H1 (cell line): ENCODE data around the gene AMN1. TPM values are rescaled to one million over a fixed set of nuclear protein-coding genes. Genes with fewer than 3 reads are reported as not detected.

ENCODE experiments used
- CTCF ChIA-PET: fragments of 300-600 bp; sonication (Branson Sonifier 250); formaldehyde crosslinking; loops from one replicate; lab custom pipeline; 2021; ENCODE audit not compliant: partially characterized antibody; lab: Charles Lee
- POLR2A ChIA-PET: fragments of 300-600 bp; sonication (Branson Sonifier 250); formaldehyde crosslinking; loops from one replicate; lab custom pipeline; 2021; ENCODE audit warnings: inconsistent platforms; ENCODE audit not compliant: partially characterized antibody; lab: Charles Lee
- DNase-seq, 2 experiments: peaks; one replicate each; pipeline versions ENCODE4 v3.0.0 to v3.0.0-alpha.2; 2010 to 2022; ENCODE audit warnings: low spot score in 2 of 2, low read depth in 1 of 2, mixed read lengths in 1 of 2
- FAIRE-seq: peaks from 2 replicates; lab custom pipeline; 2011; peaks lifted over from hg19 to GRCh38; lab: Jason Lieb, UNC
- H2AFZ ChIP-seq: 2 replicates; pipeline ENCODE4 v1.8.1; 2012; ENCODE audit warnings: low read length, inconsistent platforms
- H2AK5ac ChIP-seq: 2 replicates; pipeline ENCODE4 v1.6.1; 2013; ENCODE audit warnings: low read depth, low read length
- H2BK120ac ChIP-seq: replicated peaks from 2 replicates; pipeline ENCODE3; 2013; ENCODE audit warnings: low read depth, low read length, inconsistent platforms
- H2BK12ac ChIP-seq: 2 replicates; pipeline ENCODE4 v1.6.1; 2013; ENCODE audit warnings: low read depth, low read length
- H2BK15ac ChIP-seq: 2 replicates; pipeline ENCODE4 v1.6.1; 2013; ENCODE audit warnings: low read length
- H2BK20ac ChIP-seq: 2 replicates; pipeline ENCODE4 v1.6.1; 2013; ENCODE audit warnings: low read length
- H2BK5ac ChIP-seq: 2 replicates; pipeline ENCODE4 v1.6.1; 2013; ENCODE audit warnings: low read depth, low read length
- H3K14ac ChIP-seq: 2 replicates; pipeline ENCODE4 v1.6.1; 2013; ENCODE audit warnings: inconsistent platforms; ENCODE audit not compliant: insufficient read length
- H3K18ac ChIP-seq: 2 replicates; pipeline ENCODE4 v1.6.1; 2013; ENCODE audit warnings: low read length; ENCODE audit errors: extremely low read depth
- H3K23ac ChIP-seq: 2 replicates; pipeline ENCODE4 v1.6.1; 2013; ENCODE audit warnings: inconsistent platforms; ENCODE audit not compliant: insufficient read length
- H3K23me2 ChIP-seq: 2 replicates; pipeline ENCODE4 v1.6.1; 2013; ENCODE audit warnings: low read depth, low read length
- H3K27ac ChIP-seq: 2 replicates; pipeline ENCODE4 v1.6.1; 2011; ENCODE audit warnings: low read depth, low read length, inconsistent platforms
- H3K27me3 ChIP-seq, 4 experiments: replicated peaks in 1 of 4; 1 replicate in 1 of 4; 2 replicates in 3 of 4; pipeline versions ENCODE4 v1.6.1 to v1.8.1; 2011 to 2013; ENCODE audit warnings: low read length in 3 of 4, mild to moderate bottlenecking in 3 of 4, inconsistent platforms in 2 of 4, mixed read lengths in 2 of 4, moderate library complexity in 1 of 4; ENCODE audit not compliant: control insufficient read depth in 3 of 4, insufficient read depth in 3 of 4; ENCODE audit errors: extremely low read depth in 1 of 4
- H3K36me3 ChIP-seq, 4 experiments: 2 replicates each; pipeline versions ENCODE4 v1.6.1 to v1.8.1; 2011 to 2013; ENCODE audit warnings: mild to moderate bottlenecking in 4 of 4, low read length in 3 of 4, moderate library complexity in 2 of 4, control low read depth in 1 of 4, inconsistent platforms in 1 of 4; ENCODE audit not compliant: insufficient read depth in 4 of 4, control insufficient read depth in 2 of 4
- H3K4ac ChIP-seq: replicated peaks from 2 replicates; pipeline ENCODE3; 2013; ENCODE audit warnings: low read length, low read depth, mixed read lengths, inconsistent platforms; ENCODE audit not compliant: insufficient read length
- H3K4me1 ChIP-seq, 4 experiments: replicated peaks in 1 of 4; 1 replicate in 1 of 4; 2 replicates in 3 of 4; pipeline versions ENCODE4 v1.6.1 to v1.8.1; 2011 to 2013; ENCODE audit warnings: low read length in 3 of 4, inconsistent platforms in 2 of 4, mixed read lengths in 1 of 4; ENCODE audit not compliant: insufficient read depth in 4 of 4, control insufficient read depth in 3 of 4
- H3K4me2 ChIP-seq, 2 experiments: 2 replicates each; pipeline versions ENCODE4 v1.6.1 to v1.8.1; 2011 to 2013; ENCODE audit warnings: low read depth in 2 of 2, low read length in 2 of 2, control low read depth in 1 of 2, inconsistent platforms in 1 of 2, mild to moderate bottlenecking in 1 of 2; ENCODE audit not compliant: insufficient read depth in 1 of 2
- H3K4me3 ChIP-seq, 4 experiments: fragments of 200-600, 300-600 bp in 1 of 4; sonication (generic), shearing (Covaris generic), sonication (Bioruptor Twin) in 1 of 4; 2 replicates each; pipeline versions ENCODE4 v1.5.1 to v1.8.1; 2011 to 2016; ENCODE audit warnings: low read length in 4 of 4, low read depth in 3 of 4, control low read depth in 2 of 4, inconsistent platforms in 2 of 4, mild to moderate bottlenecking in 2 of 4, mixed read lengths in 1 of 4, moderate library complexity in 1 of 4; ENCODE audit not compliant: insufficient read depth in 2 of 4; ENCODE audit errors: extremely low read depth in 1 of 4
- H3K56ac ChIP-seq: replicated peaks from 2 replicates; pipeline ENCODE3; 2013; ENCODE audit warnings: low read depth, mild to moderate bottlenecking, mixed read lengths, low read length, inconsistent platforms; ENCODE audit not compliant: insufficient read length
- H3K79me1 ChIP-seq: 2 replicates; pipeline ENCODE4 v1.6.1; 2013; ENCODE audit warnings: low read depth, low read length, control low read depth
- H3K79me2 ChIP-seq, 2 experiments: 2 replicates each; pipeline versions ENCODE4 v1.6.1 to v1.8.1; 2012 to 2013; ENCODE audit warnings: low read length in 2 of 2, mild to moderate bottlenecking in 2 of 2, inconsistent platforms in 1 of 2; ENCODE audit not compliant: insufficient read depth in 2 of 2, control insufficient read depth in 1 of 2
- H3K9ac ChIP-seq, 4 experiments: replicated peaks in 1 of 4; 1 replicate in 1 of 4; 2 replicates in 3 of 4; pipeline versions ENCODE4 v1.6.1 to v1.8.1; 2011 to 2013; ENCODE audit warnings: low read depth in 3 of 4, low read length in 3 of 4, control low read depth in 2 of 4, mild to moderate bottlenecking in 2 of 4, moderate library complexity in 2 of 4, inconsistent platforms in 1 of 4; ENCODE audit errors: extremely low read depth in 1 of 4
- H3K9me3 ChIP-seq, 2 experiments: 2 replicates each; pipeline versions ENCODE4 v1.6.1 to v1.8.1; 2012 to 2013; ENCODE audit warnings: mild to moderate bottlenecking in 2 of 2, moderate library complexity in 2 of 2, control low read depth in 1 of 2, inconsistent platforms in 1 of 2, low read depth in 1 of 2, low read length in 1 of 2, mixed read lengths in 1 of 2; ENCODE audit not compliant: insufficient read depth in 2 of 2
- H4K20me1 ChIP-seq, 2 experiments: replicated peaks in 1 of 2; 2 replicates each; pipeline versions ENCODE3 to v1.8.1; 2011 to 2013; ENCODE audit warnings: inconsistent platforms in 2 of 2, low read length in 2 of 2, mild to moderate bottlenecking in 1 of 2; ENCODE audit not compliant: insufficient read depth in 2 of 2, control insufficient read depth in 1 of 2
- H4K5ac ChIP-seq: 2 replicates; pipeline ENCODE4 v1.6.1; 2013; ENCODE audit warnings: low read length, low read depth, mixed read lengths, inconsistent platforms; ENCODE audit not compliant: insufficient read length
- H4K8ac ChIP-seq: 2 replicates; pipeline ENCODE4 v1.8.0; 2013; ENCODE audit warnings: mild to moderate bottlenecking, moderate library complexity, low read length, inconsistent platforms; ENCODE audit not compliant: insufficient read depth; ENCODE audit errors: extremely low read depth
- H4K91ac ChIP-seq: replicated peaks from 2 replicates; pipeline ENCODE3; 2013; ENCODE audit warnings: low read length, mixed read lengths, inconsistent platforms; ENCODE audit not compliant: insufficient read length
- ASH2L ChIP-seq: fragments of 200-600, 300-600 bp; sonication (generic); IDR thresholded peaks from one replicate; pipeline ENCODE4 v1.7.1; 2017; ENCODE audit warnings: low read length
- CHD2 ChIP-seq: IDR thresholded peaks from 2 replicates; pipeline ENCODE4 v1.6.1; 2012; ENCODE audit warnings: low read length, improper control_type of control experiment
- GABPA ChIP-seq: IDR thresholded peaks from 2 replicates; pipeline ENCODE4 v1.6.1; 2011; ENCODE audit warnings: mild to moderate bottlenecking, low read length, moderate library complexity, borderline replicate concordance; ENCODE audit not compliant: insufficient read depth
- PHF8 ChIP-seq: fragments of 200-600 bp; sonication (generic); conservative IDR thresholded peaks from 2 replicates; pipeline ENCODE4 v1.7.1; 2012; ENCODE audit warnings: low read depth, mild to moderate bottlenecking, inconsistent platforms, low read length, moderate library complexity
- POLR2A ChIP-seq, 2 experiments: IDR thresholded peaks; 1 replicate in 1 of 2; 2 replicates in 1 of 2; pipeline ENCODE4 v1.6.1; 2011; ENCODE audit warnings: low read depth in 2 of 2, low read length in 2 of 2, mild to moderate bottlenecking in 2 of 2; ENCODE audit errors: control extremely low read depth in 1 of 2
- WGBS, 2 experiments: shearing (Covaris generic) in 1 of 2; methylation state at CpG; one replicate each; pipeline versions ENCODE4 v1.1.6 to v1.1.7; 2013 to 2015; ENCODE audit warnings: low lambda C conversion rate in 2 of 2, mixed read lengths in 2 of 2, inconsistent platforms in 1 of 2, low coverage in 1 of 2, missing lambda C conversion rate in 1 of 2; ENCODE audit not compliant: insufficient replicate concordance in 2 of 2, insufficient coverage in 1 of 2, insufficient read length in 1 of 2; ENCODE audit errors: extremely low coverage in 1 of 2, missing lambda C conversion rate in 1 of 2; 5-methylcytosine and 5-hydroxymethylcytosine counted together
- polyA plus RNA-seq, 7 experiments: library from polyadenylated mRNA; depleted of rRNA in 3 of 7; stranded (reverse) in 5 of 7; unstranded in 2 of 7; fragments of >200 nt in 5 of 7; fragments of 200-250 nt in 2 of 7; gene quantifications; 1 replicate in 5 of 7; 2 replicates in 1 of 7; 4 replicates in 1 of 7; pipeline versions ENCODE4 v1.2.1 to v1.2.3, GENCODE V29; 2011 to 2013; ENCODE audit warnings: missing spikeins in 2 of 7, mixed read lengths in 2 of 7
- total RNA-seq: library from RNA; stranded (reverse); fragmentation: NEBNext Ultra II Directional; extraction: Animal tissue kit (Norgen Biotek cat#: 25700); gene quantifications from 2 replicates; pipeline ENCODE4 v1.2.1, GENCODE V29; 2021

AMN1 gene
- total and polyA plus RNA-seq, 2 of the 8 experiments (the other 6 are each of a cell fraction or from before 2014, with no cell fraction given): 7.5 to 13.8 TPM

- no peaks in the 10 kb centered on the region for H3K4me1 ChIP-seq
These were observed 14.1 kb upstream of the AMN1 start for GRCh38 chr12:31742891-31743290.

More at GRCh38 chr12:31742891-31743290, 14.1 kb upstream of the AMN1 start:
- no peaks in the 10 kb centered on the region for H3K23me2 ChIP-seq
- no peak overlapping the region for H3K4me2 ChIP-seq
- FAIRE-seq: no peak
- H2BK120ac ChIP-seq: no peak overlapping the region
- H3K56ac ChIP-seq: no peak overlapping the region
- TF ChIP-seq CHD2: no peak
- no peak for TF ChIP-seq POLR2A (IDR thresholded peaks at IDR 0.05; ENCODE audit: control extremely low read depth in 1 of 2, low read depth in 2 of 2, low read length in 2 of 2)
- no peak for TF ChIP-seq ASH2L
- no peak for TF ChIP-seq PHF8
- TF ChIP-seq GABPA: no peak
- H4K8ac ChIP-seq: no peak overlapping the region
- H3K4me3 ChIP-seq: no peak overlapping the region
- H3K14ac ChIP-seq: no peak overlapping the region
- no peak for DNase-seq
- H3K27me3 ChIP-seq: no peaks in the 10 kb centered on the region
- H2BK15ac ChIP-seq: no peak overlapping the region
- ChIA-PET POLR2A (interaction anchor here (0.9 kb wide), 1 partner anchor 9 kb away, joined by 3 read pairs; no protein-coding TSS in a partner anchor), CTCF (no interaction called here)
- H3K36me3 ChIP-seq: no peaks in the 10 kb centered on the region
- no peaks in the 10 kb centered on the region for H4K20me1 ChIP-seq
- H3K9ac ChIP-seq: no peak overlapping the region
- H3K79me2 ChIP-seq: no peaks in the 10 kb centered on the region
- no peak overlapping the region for H4K5ac ChIP-seq
- H4K91ac ChIP-seq: no peak overlapping the region
- H3K18ac ChIP-seq: no peak overlapping the region
- H3K23ac ChIP-seq: no peak overlapping the region
- no peak overlapping the region for H2AK5ac ChIP-seq
- no peak overlapping the region for H2BK5ac ChIP-seq
- no peak overlapping the region for H2BK20ac ChIP-seq
- no peaks in the 10 kb centered on the region for H3K9me3 ChIP-seq
- no peak overlapping the region for H2BK12ac ChIP-seq
- H3K27ac ChIP-seq: no peak overlapping the region
- H3K4ac ChIP-seq: no peak overlapping the region
- H3K79me1 ChIP-seq: no peaks in the 10 kb centered on the region
- H2AFZ ChIP-seq: no peak overlapping the region
- WGBS, 2 experiments: 75% methylated on average over 1 of the region's 1 CpG; no CpG with 5 or more reads in 1 of the 2 experiments
